Keratinocyte (primary cell): ENCODE measurements around the gene IPO13.

Experiments
- EZH2 ChIP-seq: IDR thresholded peaks from one replicate; pipeline ENCODE4 v1.6.1; 2012; ENCODE audit warnings: inconsistent platforms, mild to moderate bottlenecking, low read length, moderate library complexity
- TF ChIP-seq, protein P1 (sequence below), 3 experiments: IDR thresholded peaks in 1 of 3; conservative IDR thresholded peaks in 1 of 3; optimal IDR thresholded peaks in 1 of 3; 2 replicates in 2 of 3; 3 replicates in 1 of 3; pipeline versions ENCODE3 to v1.5.1; 2011; ENCODE audit warnings: low read length in 3 of 3, mild to moderate bottlenecking in 3 of 3, moderate library complexity in 2 of 3, control low read depth in 1 of 3, inconsistent platforms in 1 of 3; ENCODE audit not compliant: insufficient read depth in 2 of 3; ENCODE audit errors: extremely low read depth in 1 of 3

DNA sequence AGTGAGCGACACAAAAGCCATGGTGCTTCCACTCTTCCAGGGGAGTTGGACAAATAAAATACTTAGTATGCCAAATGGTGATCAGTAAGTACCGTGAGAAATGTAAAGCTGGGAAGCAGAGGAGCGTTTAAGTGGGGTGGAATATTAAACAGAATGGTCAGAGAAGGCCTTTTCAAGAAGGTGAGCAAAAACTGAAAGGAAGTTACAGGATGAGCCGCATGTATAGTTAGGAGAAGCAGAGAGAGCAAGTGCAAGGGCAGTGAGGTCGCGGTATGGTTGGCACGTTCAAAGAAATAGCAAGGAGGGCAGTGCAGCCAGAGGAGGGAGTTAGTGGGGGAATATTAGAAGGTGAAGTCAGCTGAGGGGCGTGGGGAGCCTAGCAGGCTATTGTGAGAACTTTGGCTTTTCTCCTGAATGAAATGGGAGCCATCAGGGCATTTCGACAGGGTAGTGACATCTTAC lies 27.3 kb downstream of the IPO13 start:
- TF ChIP-seq, protein P1, sequence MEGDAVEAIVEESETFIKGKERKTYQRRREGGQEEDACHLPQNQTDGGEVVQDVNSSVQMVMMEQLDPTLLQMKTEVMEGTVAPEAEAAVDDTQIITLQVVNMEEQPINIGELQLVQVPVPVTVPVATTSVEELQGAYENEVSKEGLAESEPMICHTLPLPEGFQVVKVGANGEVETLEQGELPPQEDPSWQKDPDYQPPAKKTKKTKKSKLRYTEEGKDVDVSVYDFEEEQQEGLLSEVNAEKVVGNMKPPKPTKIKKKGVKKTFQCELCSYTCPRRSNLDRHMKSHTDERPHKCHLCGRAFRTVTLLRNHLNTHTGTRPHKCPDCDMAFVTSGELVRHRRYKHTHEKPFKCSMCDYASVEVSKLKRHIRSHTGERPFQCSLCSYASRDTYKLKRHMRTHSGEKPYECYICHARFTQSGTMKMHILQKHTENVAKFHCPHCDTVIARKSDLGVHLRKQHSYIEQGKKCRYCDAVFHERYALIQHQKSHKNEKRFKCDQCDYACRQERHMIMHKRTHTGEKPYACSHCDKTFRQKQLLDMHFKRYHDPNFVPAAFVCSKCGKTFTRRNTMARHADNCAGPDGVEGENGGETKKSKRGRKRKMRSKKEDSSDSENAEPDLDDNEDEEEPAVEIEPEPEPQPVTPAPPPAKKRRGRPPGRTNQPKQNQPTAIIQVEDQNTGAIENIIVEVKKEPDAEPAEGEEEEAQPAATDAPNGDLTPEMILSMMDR (optimal IDR thresholded peaks at IDR 0.05 in 1 of 3, IDR thresholded peaks at IDR 0.05 in 1 of 3, conservative IDR thresholded peaks at IDR 0.05 in 1 of 3; ENCODE audit: extremely low read depth in 1 of 3, insufficient read depth in 2 of 3, low read length in 3 of 3) = no peak
- no peak for TF ChIP-seq EZH2
